Measurements from ENCODE around the gene AXIN2. TPM values are rescaled to one million over a fixed set of nuclear protein-coding genes. Genes with fewer than 3 reads are reported as not detected.

AXIN2 gene
- total RNA-seq, 1 donor from 2014 or later, result 17.9 TPM

- Histone ChIP-seq H3K4me1 (no peaks in the 10 kb centered on the region), H3K36me3 (no peaks in the 10 kb centered on the region), H3K27me3 (no peaks in the 10 kb centered on the region), H3K4me3 (no peak overlapping the region), H3K9me3 (no peaks in the 10 kb centered on the region), H3K27ac (no peak overlapping the region)
- no peak for DNase-seq (ENCODE audit: extremely low spot score in 2 of 2)
- TF ChIP-seq POLR2AphosphoS5 (IDR thresholded peaks at IDR 0.05; ENCODE audit: insufficient read depth in 1 of 2, low read depth in 1 of 2) (no peak), POLR2A (IDR thresholded peaks at IDR 0.05) (no peak), CTCF (IDR thresholded peaks at IDR 0.05) (no peak)
- intact Hi-C loops (cut with DNase I), result no loop called here
Observed at GRCh38 chr17:65496801-65497200, 64.6 kb downstream of the AXIN2 start.

GRCh38 chr17:65495122-65496055, 66.1 kb downstream of the AXIN2 start:
- H3K4me3 ChIP-seq, result no peak overlapping the region
- intact Hi-C loops (cut with DNase I), result no loop called here
- H3K27ac ChIP-seq, result no peak overlapping the region
- no peaks in the 10 kb centered on the region for H3K9me3 ChIP-seq
- TF ChIP-seq POLR2AphosphoS5 (IDR thresholded peaks at IDR 0.05; ENCODE audit: insufficient read depth in 1 of 2, low read depth in 1 of 2), result no peak
- no peak for TF ChIP-seq POLR2A (IDR thresholded peaks at IDR 0.05)
- no peak for TF ChIP-seq CTCF (IDR thresholded peaks at IDR 0.05)
- no peaks in the 10 kb centered on the region for H3K36me3 ChIP-seq
- DNase-seq (ENCODE audit: extremely low spot score in 2 of 2), result no peak
- H3K4me1 ChIP-seq, result no peaks in the 10 kb centered on the region
- H3K27me3 ChIP-seq, result no peaks in the 10 kb centered on the region

- Histone ChIP-seq H3K36me3 (no peaks in the 10 kb centered on the region), H3K9me3 (no peaks in the 10 kb centered on the region), H3K27ac (no peak overlapping the region), H3K4me1 (no peaks in the 10 kb centered on the region), H3K4me3 (no peak overlapping the region), H3K27me3 (no peaks in the 10 kb centered on the region)
- no peak for DNase-seq (ENCODE audit: extremely low spot score in 2 of 2)
- TF ChIP-seq POLR2AphosphoS5 (IDR thresholded peaks at IDR 0.05; ENCODE audit: insufficient read depth in 1 of 2, low read depth in 1 of 2), result no peak
- intact Hi-C loops (cut with DNase I), result no loop called here
Observed at GRCh38 chr17:65489413-65490155, 71.9 kb downstream of the AXIN2 start.

GRCh38 chr17:65488665-65489064, 72.8 kb downstream of the AXIN2 start:
- intact Hi-C loops (cut with DNase I), result no loop called here
- TF ChIP-seq POLR2A (IDR thresholded peaks at IDR 0.05), result no peak
- no peak for TF ChIP-seq POLR2AphosphoS5 (IDR thresholded peaks at IDR 0.05; ENCODE audit: insufficient read depth in 1 of 2, low read depth in 1 of 2)
- TF ChIP-seq CTCF (IDR thresholded peaks at IDR 0.05), result no peak
- Histone ChIP-seq H3K36me3 (no peaks in the 10 kb centered on the region), H3K9me3 (no peaks in the 10 kb centered on the region), H3K4me3 (no peak overlapping the region), H3K27ac (no peak overlapping the region), H3K27me3 (no peaks in the 10 kb centered on the region), H3K4me1 (no peaks in the 10 kb centered on the region)
- no peak for DNase-seq (ENCODE audit: extremely low spot score in 2 of 2)

GRCh38 chr17:65487990-65488389, 73.5 kb downstream of the AXIN2 start:
- intact Hi-C loops (cut with DNase I), result no loop called here
- no peaks in the 10 kb centered on the region for H3K4me1 ChIP-seq
- no peak for DNase-seq (ENCODE audit: extremely low spot score in 2 of 2)
- no peaks in the 10 kb centered on the region for H3K27me3 ChIP-seq
- no peaks in the 10 kb centered on the region for H3K9me3 ChIP-seq
- H3K36me3 ChIP-seq, result no peaks in the 10 kb centered on the region
- TF ChIP-seq POLR2AphosphoS5 (IDR thresholded peaks at IDR 0.05; ENCODE audit: insufficient read depth in 1 of 2, low read depth in 1 of 2), result no peak
- no peak for TF ChIP-seq POLR2A (IDR thresholded peaks at IDR 0.05)
- no peak overlapping the region for H3K4me3 ChIP-seq
- no peak overlapping the region for H3K27ac ChIP-seq

All from vagina (tissue), 2 donors.